GM19023 (cell line): ENCODE measurements around the gene STOML1.
"Not testable (repeated sequence)": the region's sequence is repeated elsewhere in the genome, so short reads cannot be mapped to it uniquely, and the experiment has no call there.

Experiments
- ATAC-seq: cut with Tn5 transposase; IDR thresholded peaks from one replicate; pipeline ENCODE4 v1.9.1; 2021; ENCODE audit warnings: mild to moderate bottlenecking, moderate library complexity; ENCODE audit not compliant: unreplicated experiment

STOML1 gene

DNA sequence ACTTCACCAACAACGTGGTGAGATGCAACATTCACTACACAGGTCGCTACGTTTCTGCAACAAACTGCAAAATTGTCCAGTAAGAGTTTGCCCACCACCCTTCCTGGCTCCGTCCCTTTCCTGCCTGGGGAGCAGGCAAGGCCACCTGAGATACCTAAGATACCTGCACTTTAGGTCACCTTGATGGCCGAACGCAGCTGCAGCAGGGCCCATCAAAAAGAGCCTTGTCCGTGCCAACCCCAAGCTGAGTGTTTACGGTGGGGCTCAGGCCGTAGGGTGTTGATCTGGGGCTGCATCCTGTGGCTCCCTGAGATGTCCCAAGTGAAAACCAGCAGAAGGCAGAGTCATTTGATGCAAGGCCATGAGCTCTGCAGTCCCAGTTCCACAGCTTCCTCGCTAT is 42.6 kb downstream of the STOML1 start:
- ATAC-seq: no peak

DNA sequence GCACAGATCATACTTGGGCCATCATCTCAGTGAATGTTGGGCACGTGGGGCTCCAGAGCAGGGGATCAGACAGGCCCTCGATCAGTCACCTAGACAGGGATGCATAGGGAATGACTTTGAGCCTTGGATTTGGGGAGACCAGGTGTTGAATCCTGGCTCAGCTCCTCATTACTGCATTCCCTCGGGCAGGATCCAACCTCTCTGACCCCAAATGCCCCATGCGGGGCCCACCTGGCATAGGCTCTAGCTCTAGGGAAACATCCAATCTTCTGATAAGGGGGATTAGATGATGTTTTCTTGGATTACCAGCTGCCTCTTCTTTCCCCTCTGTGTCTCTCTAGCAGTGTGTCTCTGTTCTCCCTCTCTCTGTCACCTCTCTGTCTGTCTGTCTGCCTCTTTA is 43.1 kb downstream of the STOML1 start:
- no peak for ATAC-seq

DNA sequence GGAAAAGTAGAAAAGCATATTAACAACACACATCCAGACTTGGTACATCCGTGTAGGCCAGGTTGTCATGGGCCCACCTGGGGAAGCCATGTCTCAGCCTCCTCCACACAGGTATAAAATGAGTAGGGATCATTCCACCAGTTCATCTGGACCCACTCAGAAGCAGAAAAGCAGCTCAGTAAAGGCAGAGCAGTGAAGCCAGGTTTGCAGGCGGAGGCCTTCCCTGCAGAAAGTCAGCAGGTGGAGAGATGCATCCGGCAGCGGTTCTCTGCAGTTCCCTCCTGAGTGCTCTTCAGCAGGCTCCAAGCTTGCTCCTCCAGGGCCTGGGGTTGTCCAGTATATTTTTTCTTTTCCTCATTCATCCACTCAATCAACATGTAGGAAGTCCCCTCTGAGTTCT is 43.7 kb downstream of the STOML1 start:
- no peak for ATAC-seq

DNA sequence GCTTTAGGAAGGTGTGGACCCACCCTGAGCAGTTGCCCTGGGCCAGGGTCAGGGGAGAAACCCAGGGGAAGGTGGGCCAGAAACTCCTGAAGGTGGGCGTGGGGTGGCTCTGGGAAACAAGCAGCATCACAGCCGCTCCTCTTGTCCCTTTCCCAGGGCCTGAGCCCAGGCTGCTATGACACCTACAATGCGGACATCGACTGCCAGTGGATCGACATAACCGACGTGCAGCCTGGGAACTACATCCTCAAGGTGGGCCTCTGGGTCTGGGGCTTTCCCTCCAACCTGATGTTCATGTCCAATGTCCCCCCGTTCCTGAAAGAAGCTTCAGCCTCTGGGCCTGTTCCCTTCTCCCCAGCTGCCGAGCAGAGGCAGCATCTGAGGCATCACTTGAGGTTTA is 44.4 kb downstream of the STOML1 start:
- no peak for ATAC-seq

DNA sequence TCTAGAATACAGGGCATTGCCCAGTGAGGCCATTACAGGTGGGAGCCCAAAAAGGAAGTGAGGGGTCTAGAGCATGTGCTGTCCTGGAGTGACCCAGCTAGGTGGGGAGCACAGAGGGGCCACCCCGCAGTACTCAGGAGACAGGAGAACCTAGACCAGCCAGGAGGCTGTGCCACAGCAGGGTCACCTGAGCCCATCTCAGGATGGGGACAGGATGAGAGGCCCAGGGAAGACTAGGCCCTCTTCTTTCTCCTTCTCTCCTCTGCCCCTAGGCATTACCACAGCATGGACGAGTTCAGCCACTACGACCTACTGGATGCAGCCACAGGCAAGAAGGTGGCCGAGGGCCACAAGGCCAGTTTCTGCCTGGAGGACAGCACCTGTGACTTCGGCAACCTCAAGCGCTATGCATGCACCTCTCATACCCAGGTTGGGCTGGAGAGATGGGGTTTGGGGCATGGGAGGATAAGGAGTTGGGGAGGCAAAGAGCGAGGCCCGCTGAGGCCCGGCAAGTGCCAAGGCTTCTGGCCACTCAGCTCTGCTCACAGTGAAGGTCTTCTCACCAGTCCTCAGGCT is 45.2 kb downstream of the STOML1 start:
- ATAC-seq: no peak

DNA sequence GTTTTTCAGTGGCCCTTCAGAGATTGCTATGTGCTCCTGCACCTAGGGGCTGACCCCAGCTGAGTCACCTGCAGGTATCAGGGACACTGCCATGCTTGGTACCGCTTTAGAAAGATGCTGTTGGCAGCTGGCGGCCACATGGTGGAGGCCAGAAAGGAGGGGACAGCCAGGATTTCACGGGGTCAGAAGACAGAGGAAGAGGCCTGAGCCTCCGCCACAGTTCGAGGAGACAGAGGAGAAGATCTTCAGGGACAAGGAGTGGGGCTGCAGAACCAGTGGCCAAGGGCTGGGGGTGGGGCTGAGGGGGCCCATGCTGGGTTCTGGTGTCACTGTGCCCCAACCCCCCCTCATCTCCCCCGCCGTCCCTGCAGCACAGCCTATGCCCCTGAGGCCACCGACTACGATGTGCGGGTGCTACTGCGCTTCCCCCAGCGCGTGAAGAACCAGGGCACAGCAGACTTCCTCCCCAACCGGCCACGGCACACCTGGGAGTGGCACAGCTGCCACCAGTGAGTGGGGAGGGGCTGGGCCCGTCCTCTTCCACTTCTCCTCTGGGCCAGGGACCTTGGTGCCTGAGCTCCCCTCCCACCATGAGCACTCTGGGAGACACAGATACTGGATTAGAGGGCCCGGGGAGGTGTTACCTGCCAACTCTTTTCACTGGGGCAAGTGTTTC is 45.9 kb downstream of the STOML1 start:
- ATAC-seq: no peak

DNA sequence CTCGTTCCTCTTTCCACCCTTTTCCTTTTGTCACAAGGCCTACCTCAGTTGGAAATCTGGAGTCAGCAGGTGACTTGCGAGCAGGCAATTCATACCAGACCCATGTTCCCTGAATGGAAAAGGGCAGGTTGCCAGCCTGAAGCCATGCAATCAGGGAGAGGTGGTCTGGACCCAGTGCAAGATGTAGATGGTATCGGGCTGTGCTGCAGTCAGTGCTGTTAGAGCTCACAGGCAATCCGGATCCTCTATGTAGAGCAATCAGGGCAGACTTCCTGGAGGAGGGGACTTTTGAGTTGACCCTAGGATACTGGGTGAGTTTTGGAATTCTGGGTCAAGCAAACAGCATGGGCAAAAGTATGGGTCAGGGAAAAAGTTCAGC is 47.0 kb downstream of the STOML1 start:
- no peak for ATAC-seq

DNA sequence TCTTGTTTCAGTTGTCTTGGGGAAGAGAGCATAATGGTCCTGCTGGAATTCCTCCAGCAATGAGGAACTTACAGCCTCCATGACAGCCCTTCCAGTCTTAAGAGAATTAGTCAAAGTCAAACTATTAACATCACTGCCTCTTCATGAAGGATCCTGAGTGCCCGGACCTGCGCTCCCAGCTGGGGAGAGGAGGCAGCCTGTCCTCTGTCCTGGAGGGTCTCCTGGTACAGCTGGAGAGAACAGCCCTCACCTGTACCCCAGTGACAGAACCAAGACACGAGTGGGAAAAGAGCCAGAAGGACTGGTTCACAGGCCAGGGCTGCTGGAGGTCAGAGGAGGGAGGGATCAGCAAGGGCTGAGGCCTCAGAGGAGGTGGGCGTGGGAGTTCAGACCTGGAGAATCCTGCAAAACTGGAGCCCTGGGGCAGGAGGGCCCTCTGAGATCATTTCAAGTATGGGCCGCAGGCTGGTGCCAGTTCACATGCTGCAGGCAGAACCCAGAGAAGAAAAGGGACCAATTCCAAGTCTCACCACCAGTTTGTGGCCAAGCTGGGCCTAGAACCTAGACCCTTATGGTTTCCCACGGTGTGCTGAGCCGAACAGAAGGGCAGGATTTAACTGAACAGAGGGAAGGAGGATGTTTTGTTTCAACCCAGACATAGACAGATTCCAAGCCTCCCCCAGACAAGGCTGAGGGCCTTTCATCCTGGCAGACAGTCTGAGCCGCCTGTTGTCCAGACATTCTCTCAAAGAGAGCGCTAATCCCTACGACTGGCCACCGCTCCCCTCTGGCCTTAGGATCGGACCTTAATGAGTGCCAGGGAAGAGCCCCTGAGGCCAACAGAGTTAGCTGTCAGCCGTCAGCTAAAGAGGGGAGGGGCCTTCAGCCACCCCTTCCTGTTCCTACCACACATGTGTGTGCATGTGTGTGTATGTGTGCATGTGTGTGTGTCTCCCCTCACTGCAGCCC is 47.6 kb downstream of the STOML1 start:
- no peak for ATAC-seq

DNA sequence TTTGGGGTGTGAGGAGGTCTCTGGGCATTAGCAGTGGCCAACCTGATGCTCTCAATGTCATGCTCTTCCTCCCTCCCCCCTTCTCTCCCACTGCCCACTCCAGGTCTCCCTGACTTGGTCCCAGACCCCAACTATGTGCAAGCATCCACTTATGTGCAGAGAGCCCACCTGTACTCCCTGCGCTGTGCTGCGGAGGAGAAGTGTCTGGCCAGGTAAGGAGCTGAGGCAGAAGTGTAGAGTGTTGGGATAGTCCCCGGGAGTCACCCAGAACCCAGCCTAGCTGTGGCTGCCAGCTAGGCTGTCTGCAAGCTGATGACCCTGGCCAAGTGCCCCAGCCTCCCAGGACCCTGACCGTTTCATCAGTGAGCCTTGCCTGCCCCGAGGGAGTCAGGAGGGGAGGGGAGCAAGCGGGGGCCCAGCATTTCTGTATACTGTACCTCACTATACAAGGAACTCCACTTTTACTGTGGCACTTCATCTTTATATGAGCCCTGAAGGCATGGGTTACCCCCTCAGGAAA is 49.3 kb downstream of the STOML1 start:
- no peak for ATAC-seq

DNA sequence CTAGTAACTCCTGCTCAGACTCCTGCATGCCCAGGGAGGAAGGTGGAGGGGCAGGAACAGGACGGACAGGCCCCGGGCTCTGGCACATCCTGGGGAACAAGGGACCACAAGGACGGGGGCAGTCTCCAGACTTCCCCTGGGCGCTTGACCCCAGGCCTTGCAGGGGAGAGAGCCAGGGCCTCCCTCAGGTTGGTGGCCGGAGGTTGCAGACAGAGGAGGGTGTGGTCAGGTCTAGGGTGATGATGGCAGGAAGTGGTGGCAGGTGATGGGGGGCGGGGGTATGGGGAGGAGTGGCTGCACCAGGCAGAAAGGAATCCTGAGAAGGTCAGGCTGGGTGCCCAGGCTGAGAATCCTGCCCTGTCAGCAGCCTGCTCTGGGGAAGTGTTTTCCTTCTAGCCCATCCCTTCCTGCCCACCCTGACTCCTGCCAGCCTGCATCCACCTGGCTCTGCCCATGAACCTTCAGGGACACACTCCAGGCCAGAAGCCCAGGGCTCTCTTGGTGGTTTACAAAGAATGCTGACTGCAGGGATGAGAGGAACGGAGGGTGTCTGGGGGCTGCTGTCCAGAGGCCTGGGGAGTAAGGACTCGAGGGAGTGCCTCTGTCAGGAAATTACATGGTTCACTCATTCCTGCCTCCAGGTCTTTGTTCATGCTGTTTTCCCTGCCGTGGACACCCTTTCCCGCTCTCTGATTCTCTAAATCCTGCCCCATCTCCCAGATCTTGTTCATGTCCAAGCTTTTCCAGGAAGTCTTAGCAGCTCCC is 50.0 kb downstream of the STOML1 start:
- no peak for ATAC-seq

DNA sequence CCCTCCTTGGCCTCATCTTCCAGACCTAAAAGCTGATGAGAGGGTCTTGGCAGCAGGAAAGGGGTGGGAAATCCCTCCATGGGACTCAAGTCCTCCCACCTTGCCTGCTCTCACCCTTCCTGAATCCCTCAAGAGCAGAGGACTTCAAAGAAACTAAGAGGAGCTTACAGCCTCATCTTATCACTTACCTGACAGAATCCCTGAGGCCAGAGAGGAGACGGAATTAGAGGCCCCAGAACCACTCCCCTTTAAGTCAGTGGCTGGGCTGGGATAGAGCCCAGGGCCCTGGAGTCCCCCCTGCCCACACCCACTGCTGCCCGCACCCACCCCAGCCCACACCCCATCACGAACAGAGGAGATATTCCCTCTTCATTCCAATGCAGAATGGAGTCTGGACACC is 50.6 kb downstream of the STOML1 start:
- no peak for ATAC-seq

DNA sequence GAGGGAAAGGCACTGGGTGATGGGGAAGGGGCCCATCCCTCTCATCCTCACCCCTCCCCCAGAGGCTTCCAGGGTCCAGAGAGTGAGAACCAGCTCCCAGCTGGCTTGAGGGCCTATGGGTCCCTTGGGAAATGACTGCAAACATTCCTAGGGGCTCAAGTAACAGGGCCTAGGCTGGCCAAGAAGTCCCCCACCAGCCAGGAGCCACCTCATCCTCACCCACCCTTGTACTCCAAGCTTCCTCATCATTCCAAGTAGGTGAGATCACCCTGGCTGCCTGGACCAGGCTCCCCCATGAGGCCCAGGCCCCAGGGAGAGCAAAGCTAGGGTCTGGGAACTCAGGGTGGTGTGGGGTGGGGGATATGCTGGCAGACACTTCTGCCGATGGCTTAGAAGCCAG is 51.1 kb downstream of the STOML1 start:
- ATAC-seq: no peak

DNA sequence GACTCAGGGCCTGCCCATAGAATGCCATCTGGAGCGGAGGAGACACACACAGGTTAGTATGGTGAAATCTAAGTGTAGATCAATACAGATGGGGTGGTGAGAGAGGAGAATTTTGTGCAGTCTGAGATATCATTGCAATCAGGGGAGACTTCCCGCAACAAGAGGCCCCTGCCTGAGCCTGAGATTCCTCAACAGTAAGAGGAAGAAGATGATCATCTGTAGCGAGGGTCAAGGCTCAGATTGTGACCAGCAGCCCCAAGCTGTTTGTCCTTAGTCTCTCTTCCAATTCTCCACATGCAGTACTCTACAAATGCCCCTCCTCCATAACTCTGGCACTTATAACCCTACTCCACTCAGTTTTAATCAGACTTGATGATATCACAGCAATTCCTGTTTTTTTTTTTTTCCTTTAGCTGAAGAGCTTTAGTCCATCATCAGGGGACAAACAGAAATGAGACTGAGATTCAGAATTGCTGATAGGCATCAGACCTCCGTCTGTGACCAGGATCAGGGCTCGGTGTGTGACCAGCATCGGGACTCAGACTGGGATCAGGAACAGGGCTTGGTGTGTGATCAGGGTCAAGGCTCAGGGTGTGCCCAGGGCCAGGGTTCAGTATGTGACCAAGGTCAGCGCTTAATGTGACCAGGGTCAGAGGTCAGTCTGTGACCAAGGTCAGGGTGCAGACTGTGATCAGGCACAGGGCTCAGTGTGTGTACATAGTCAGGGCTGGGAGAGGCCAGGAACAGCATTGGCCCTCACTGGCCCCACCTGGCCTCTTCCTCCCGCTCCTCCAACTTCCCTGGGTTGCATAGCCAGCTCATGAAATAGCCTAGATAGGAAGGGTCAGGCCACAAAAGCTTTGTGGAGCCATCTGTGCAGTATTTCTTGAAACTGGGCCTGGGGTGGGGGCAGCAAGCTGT is 51.8 kb downstream of the STOML1 start:
- ATAC-seq: no peak

DNA sequence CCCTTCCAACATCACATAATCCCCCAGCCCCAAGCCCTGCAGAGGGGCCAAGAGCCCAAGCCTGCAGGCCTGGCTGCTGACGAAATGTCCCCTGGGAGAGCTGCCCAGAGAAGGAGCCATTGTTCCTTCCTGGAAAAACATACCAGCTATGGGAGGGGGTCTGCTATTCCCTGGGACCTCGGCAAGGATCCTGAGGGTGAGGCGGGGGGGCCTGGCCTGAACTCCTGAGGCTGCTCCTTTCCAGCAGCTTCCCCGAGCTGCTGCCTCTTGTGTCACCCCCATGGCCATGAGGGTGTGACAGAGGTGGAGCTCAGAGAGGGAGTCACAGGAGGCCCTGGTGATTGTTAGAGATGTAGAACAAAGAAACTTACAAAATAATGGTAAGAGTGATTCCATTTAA is 53.0 kb downstream of the STOML1 start:
- ATAC-seq: no peak

DNA sequence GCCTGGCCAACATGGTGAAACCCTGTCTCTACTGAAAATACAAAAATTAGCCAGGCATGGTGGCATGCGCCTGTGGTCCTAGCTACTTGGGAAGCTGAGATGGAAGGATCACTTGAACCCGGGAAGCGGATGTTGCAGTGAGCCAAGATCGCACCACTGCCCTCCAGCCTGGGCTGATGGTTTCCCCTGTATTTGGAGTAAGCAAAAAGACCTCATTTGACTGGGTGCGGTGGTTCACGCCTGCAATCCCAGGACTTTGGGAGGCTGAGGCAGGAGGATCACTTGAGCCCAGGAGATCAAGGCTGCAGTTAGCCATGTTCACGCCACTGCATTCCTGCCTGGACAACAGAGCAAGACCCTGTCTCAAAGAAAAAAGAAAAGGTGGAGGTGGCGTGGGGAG is 53.6 kb downstream of the STOML1 start:
- not testable (repeated sequence) for ATAC-seq

DNA sequence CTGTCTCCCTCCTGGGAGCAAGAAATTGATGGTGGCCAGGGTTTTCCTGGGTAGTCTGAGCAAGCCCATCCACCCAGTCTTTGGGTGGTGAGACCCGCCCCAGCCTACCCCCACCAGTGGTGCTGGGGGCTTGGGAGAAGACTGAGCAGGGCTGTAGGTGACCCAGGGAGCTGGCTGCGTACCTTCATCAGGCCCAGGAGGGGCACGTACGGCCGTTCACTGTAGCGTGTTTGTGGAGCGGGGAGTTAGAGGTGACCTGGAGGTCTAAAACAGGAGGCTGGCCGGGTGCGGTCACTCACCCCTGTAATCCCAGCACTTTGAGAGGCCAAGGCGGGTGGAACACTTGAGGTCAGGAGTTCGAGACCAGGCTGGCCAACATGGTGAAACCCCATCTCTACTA is 54.4 kb downstream of the STOML1 start:
- ATAC-seq: no peak

DNA sequence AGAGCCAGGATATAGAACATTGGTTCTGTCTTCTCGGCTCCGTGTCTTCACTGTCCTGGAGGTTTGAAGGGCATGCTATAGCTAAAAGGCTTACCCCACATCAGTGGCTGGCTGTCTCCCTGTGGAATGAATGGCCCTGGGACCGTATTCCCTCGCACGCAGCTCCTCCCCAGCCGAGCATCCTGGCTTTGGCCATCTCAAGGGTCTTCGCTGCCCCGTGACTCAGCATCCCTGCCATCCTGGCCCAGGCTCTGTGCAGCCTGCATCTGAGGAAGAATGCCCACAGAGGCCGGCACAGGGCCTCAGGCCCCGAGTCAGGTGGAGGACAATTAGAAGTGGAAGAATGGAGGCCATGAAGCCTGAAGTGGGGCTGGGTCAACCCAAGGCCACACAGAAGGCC is 54.8 kb downstream of the STOML1 start:
- no peak for ATAC-seq

DNA sequence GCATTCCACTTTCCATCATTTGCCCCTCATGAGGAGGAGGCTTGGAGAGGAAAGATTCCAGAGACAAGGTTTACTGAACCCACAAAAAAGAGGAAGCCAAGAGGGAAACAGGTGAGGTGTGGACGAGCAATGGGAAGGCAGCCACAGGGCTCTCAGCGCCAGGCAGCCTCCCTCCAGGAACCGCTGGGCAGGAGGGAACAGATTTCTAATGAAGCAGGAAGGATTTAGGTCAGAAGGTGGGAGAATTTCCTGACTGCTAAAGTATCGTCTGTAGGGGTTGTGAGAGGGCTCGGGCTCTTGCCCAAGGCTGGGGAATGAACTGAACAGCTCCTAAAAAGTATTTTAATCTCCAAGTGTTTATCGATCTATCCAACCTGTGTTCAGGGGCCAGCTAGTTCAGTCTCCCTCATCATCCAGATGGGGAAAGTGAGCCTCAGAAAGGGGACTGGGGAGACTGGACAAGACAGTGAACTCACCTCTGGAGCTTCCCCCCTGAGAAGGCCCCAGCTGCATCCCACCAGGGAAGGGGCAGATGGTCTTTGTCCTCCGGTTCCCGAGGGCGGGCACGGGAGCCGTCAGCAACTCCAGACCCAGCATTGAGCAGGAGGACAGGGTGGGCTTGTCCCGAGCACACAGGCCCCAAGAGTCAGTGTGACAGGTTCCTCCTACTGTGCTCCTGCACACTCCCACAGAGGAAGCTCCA is 55.4 kb downstream of the STOML1 start:
- ATAC-seq: no peak

DNA sequence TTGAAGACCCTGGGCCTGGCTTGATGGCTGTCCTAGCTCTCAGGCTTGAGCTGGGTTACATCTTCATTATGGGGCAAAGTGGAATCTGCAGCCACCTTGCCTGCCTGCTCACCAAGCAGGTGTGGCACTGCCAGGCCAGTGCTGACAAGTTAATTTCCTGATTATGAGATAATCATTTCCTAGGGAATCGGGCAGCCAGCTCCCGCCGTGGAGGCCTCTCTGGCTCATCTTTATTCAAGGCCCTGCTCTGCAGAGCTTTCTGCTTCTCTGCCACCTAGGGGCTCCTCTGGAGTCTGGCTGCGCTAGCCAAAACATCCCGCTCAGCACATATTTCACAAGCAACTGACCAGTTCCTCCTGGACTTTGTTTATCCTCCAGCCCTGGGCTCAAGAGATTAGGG is 55.9 kb downstream of the STOML1 start:
- no peak for ATAC-seq
